OCI-LY7 (cell line): ENCODE results near the gene MTHFD2L. TPM values are rescaled to one million over a fixed set of nuclear protein-coding genes. Genes with fewer than 3 reads are reported as not detected.

Experiments used
- BruUV-seq: library from RNA; stranded (reverse); fragments of 400-500 nt; replicated peaks from 2 replicates; lab custom pipeline; 2021; lab: Mats Ljungman, UMichigan
- CTCF ChIA-PET: fragments of 300-600 bp; sonication (Branson Sonifier 250); formaldehyde crosslinking; loops from one replicate; lab custom pipeline; 2022; ENCODE audit warnings: antibody characterized with exemption; ENCODE audit not compliant: unreplicated experiment; lab: Charles Lee
- POLR2A ChIA-PET: fragments of 300-600 bp; sonication (Branson Sonifier 250); formaldehyde crosslinking; loops from one replicate; lab custom pipeline; 2022; ENCODE audit warnings: antibody characterized with exemption; lab: Charles Lee
- DNase-seq: peaks from one replicate; pipeline ENCODE4 v3.0.0-alpha.2; 2015; ENCODE audit warnings: low spot score
- H2AFZ ChIP-seq: fragments of 200-600 bp; sonication (generic), shearing (Covaris generic); 2 replicates; pipeline ENCODE4 v1.6.1; 2014; ENCODE audit warnings: mild to moderate bottlenecking, antibody characterized with exemption, low read length, moderate library complexity
- H3K27ac ChIP-seq: fragments of 200-600 bp; sonication (generic); 2 replicates; pipeline ENCODE4 v1.5.1; 2014; ENCODE audit warnings: mixed run types, low read depth, mild to moderate bottlenecking, moderate library complexity, low read length, inconsistent platforms; ENCODE audit not compliant: poor library complexity, severe bottlenecking
- H3K36me3 ChIP-seq: fragments of 200-600 bp; sonication (generic); 2 replicates; pipeline ENCODE4 v1.6.1; 2014; ENCODE audit warnings: mild to moderate bottlenecking, antibody characterized with exemption, low read length, moderate library complexity, mixed read lengths; ENCODE audit not compliant: insufficient read depth
- H3K4me1 ChIP-seq: fragments of 200-600 bp; sonication (generic); 2 replicates; pipeline ENCODE4 v1.5.1; 2014; ENCODE audit warnings: mild to moderate bottlenecking, low read length; ENCODE audit not compliant: insufficient read depth, poor library complexity, severe bottlenecking
- H3K4me2 ChIP-seq: fragments of 200-600 bp; sonication (generic); 2 replicates; pipeline ENCODE4 v1.6.1; 2014; ENCODE audit warnings: mild to moderate bottlenecking, low read length
- H3K4me3 ChIP-seq: fragments of 200-600 bp; sonication (generic); 2 replicates; pipeline ENCODE4 v1.5.1; 2014; ENCODE audit warnings: mild to moderate bottlenecking, low read depth, low read length; ENCODE audit not compliant: poor library complexity, severe bottlenecking
- H3K79me2 ChIP-seq: fragments of 200-600 bp; sonication (generic); 2 replicates; pipeline ENCODE4 v1.6.1; 2016; ENCODE audit warnings: low read depth, mild to moderate bottlenecking, low read length, moderate library complexity, mixed read lengths; ENCODE audit not compliant: insufficient read depth
- H3K9me2 ChIP-seq: fragments of 200-600 bp; sonication (generic); 2 replicates; pipeline ENCODE4 v1.6.1; 2016; ENCODE audit warnings: mild to moderate bottlenecking, low read length, mixed read lengths; ENCODE audit not compliant: insufficient read depth
- H3K9me3 ChIP-seq: fragments of 200-600 bp; sonication (generic); 2 replicates; pipeline ENCODE4 v1.6.1; 2014; ENCODE audit warnings: mild to moderate bottlenecking, mixed run types, low read length, mixed read lengths
- H4K20me1 ChIP-seq: fragments of 200-600 bp; sonication (generic); 2 replicates; pipeline ENCODE4 v1.6.1; 2014; ENCODE audit warnings: mild to moderate bottlenecking, antibody characterized with exemption, low read length, moderate library complexity, mixed read lengths; ENCODE audit not compliant: insufficient read depth
- CTCF ChIP-seq: fragments of 200-600 bp; sonication (generic); conservative IDR thresholded peaks from 2 replicates; pipeline ENCODE4 v1.5.1; 2014; ENCODE audit warnings: mild to moderate bottlenecking, antibody characterized with exemption, low read length, moderate library complexity, mixed read lengths
- EZH2phosphoT487 ChIP-seq: fragments of 200-600 bp; sonication (generic); IDR thresholded peaks from 2 replicates; pipeline ENCODE4 v1.6.1; 2018; ENCODE audit warnings: low read depth, borderline replicate concordance, mild to moderate bottlenecking, mixed run types, antibody characterized with exemption, low read length, moderate library complexity, mixed read lengths
- intact Hi-C: fragments of 100-400 bp; cut with micrococcal nuclease; formaldehyde crosslinking; loops from one replicate; pipeline ENCODE4 v1.10.0; 2022; ENCODE audit not compliant: unreplicated experiment
- total RNA-seq, 2 experiments: library from RNA; depleted of rRNA in 1 of 2; stranded (reverse); fragments of >200 nt in 1 of 2; shearing (Covaris generic) in 1 of 2; gene quantifications; 2 replicates each; pipeline ENCODE4 v1.2.3, GENCODE V29; 2014 to 2022

Gene MTHFD2L
- total RNA-seq, 2 experiments from 2014 or later = 18.7 to 18.9 TPM

- peaks cover 5% of the 10 kb centered on the region; the same call in 1 of the 2 replicates for H3K9me3 ChIP-seq
- H4K20me1 ChIP-seq = no peaks in the 10 kb centered on the region
- H3K4me1 ChIP-seq = no peaks in the 10 kb centered on the region
- no peaks in the 10 kb centered on the region for H3K79me2 ChIP-seq
- POLR2A ChIA-PET = interaction anchor here (0.6 to 0.9 kb wide), 5 partner anchors 23 to 73 kb away, joined by 4 to 10 read pairs (median 4); no protein-coding TSS in a partner anchor
- no peak overlapping the region for H3K4me2 ChIP-seq
- no peaks in the 10 kb centered on the region for H3K36me3 ChIP-seq
- CTCF ChIA-PET = no interaction called here
- H3K9me2 ChIP-seq = no peaks in the 10 kb centered on the region
- no peak for DNase-seq
- H2AFZ ChIP-seq = no peak overlapping the region
- TF ChIP-seq EZH2phosphoT487 = no peak
- TF ChIP-seq CTCF = no peak
- H3K4me3 ChIP-seq = no peak overlapping the region
- intact Hi-C loops = no loop called here
- no TSS peak for BruUV-seq
- no peak overlapping the region for H3K27ac ChIP-seq
Measured at GRCh38 chr4:74255096-74255495, 97.2 kb downstream of the MTHFD2L start.

GRCh38 chr4:74258963-74259362 lies 101.0 kb downstream of the MTHFD2L start:
- TF ChIP-seq CTCF = no peak
- no peak for TF ChIP-seq EZH2phosphoT487
- no TSS peak for BruUV-seq
- Histone ChIP-seq H3K4me1 (no peaks in the 10 kb centered on the region), H3K27ac (no peak overlapping the region), H3K9me3 (no peaks in the 10 kb centered on the region), H4K20me1 (no peaks in the 10 kb centered on the region), H2AFZ (no peak overlapping the region), H3K4me3 (no peak overlapping the region), H3K79me2 (no peaks in the 10 kb centered on the region), H3K9me2 (no peaks in the 10 kb centered on the region), H3K4me2 (no peak overlapping the region), H3K36me3 (no peaks in the 10 kb centered on the region)
- no peak for DNase-seq
- intact Hi-C loops = no loop called here
- POLR2A ChIA-PET = no interaction called here
- CTCF ChIA-PET = no interaction called here

DNA sequence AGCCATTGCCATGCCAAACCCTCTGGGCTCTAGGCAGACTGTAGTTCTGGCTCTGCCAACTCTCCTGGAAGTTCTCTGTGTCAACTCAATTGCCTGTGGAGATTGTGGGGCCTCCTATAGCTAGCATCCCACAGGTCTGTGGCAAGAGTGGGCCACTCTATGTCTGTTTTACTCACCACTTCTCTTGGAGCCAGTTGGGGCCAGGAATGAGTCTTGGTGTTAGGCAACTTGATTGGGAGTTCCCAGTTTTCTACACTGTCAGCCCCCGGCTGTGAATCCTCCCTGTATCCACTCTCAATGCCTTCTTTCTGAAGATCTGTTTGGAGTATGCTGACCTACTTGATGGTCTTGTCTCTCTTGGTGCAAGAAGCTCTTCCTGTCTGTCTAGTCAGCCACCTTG lies 102.1 kb downstream of the MTHFD2L start:
- ChIA-PET CTCF (no interaction called here), POLR2A (interaction anchor here (0.6 to 1.0 kb wide), 2 partner anchors 20 to 765 kb away, joined by 3 read pairs; no protein-coding TSS in a partner anchor)
- H3K4me3 ChIP-seq = no peak overlapping the region
- intact Hi-C loops = no loop called here
- H3K4me1 ChIP-seq = no peaks in the 10 kb centered on the region
- no peaks in the 10 kb centered on the region for H4K20me1 ChIP-seq
- H2AFZ ChIP-seq = no peak overlapping the region
- no peak for DNase-seq
- no peak overlapping the region for H3K4me2 ChIP-seq
- no peaks in the 10 kb centered on the region for H3K79me2 ChIP-seq
- BruUV-seq = no TSS peak
- no peaks in the 10 kb centered on the region for H3K9me3 ChIP-seq
- H3K36me3 ChIP-seq = no peaks in the 10 kb centered on the region
- H3K27ac ChIP-seq = no peak overlapping the region
- TF ChIP-seq CTCF = no peak
- no peak for TF ChIP-seq EZH2phosphoT487
- no peaks in the 10 kb centered on the region for H3K9me2 ChIP-seq
